H1 (cell line): Measurements from ENCODE around the gene FBXW5. TPM values are rescaled to one million over a fixed set of nuclear protein-coding genes. Genes with fewer than 3 reads are reported as not detected.

Experiments used
- MAX ChIP-seq: IDR thresholded peaks from 2 replicates; pipeline ENCODE4 v1.6.1; 2012; ENCODE audit warnings: inconsistent platforms
- SAP30 ChIP-seq: fragments of 300-600 bp; sonication (generic); IDR thresholded peaks from 2 replicates; pipeline ENCODE4 v1.7.1; 2012; ENCODE audit warnings: low read length, moderate library complexity, mild to moderate bottlenecking, inconsistent platforms; ENCODE audit not compliant: insufficient read depth, insufficient replicate concordance
- TAF1 ChIP-seq: IDR thresholded peaks from 2 replicates; pipeline ENCODE4 v1.6.1; 2011; ENCODE audit warnings: mild to moderate bottlenecking, low read depth, low read length
- polyA plus RNA-seq, 7 experiments: library from polyadenylated mRNA; depleted of rRNA in 3 of 7; stranded (reverse) in 5 of 7; unstranded in 2 of 7; fragments of >200 nt in 5 of 7; fragments of 200-250 nt in 2 of 7; gene quantifications; 1 replicate in 5 of 7; 2 replicates in 1 of 7; 4 replicates in 1 of 7; pipeline versions ENCODE4 v1.2.1 to v1.2.3, GENCODE V29; 2011 to 2013; ENCODE audit warnings: missing spikeins in 2 of 7, mixed read lengths in 2 of 7
- total RNA-seq: library from RNA; stranded (reverse); fragmentation: NEBNext Ultra II Directional; extraction: Animal tissue kit (Norgen Biotek cat#: 25700); gene quantifications from 2 replicates; pipeline ENCODE4 v1.2.1, GENCODE V29; 2021

Gene FBXW5
- total and polyA plus RNA-seq, 2 of the 8 experiments (the other 6 are each of a cell fraction or from before 2014, with no cell fraction given): 49.0 to 71.0 TPM

DNA sequence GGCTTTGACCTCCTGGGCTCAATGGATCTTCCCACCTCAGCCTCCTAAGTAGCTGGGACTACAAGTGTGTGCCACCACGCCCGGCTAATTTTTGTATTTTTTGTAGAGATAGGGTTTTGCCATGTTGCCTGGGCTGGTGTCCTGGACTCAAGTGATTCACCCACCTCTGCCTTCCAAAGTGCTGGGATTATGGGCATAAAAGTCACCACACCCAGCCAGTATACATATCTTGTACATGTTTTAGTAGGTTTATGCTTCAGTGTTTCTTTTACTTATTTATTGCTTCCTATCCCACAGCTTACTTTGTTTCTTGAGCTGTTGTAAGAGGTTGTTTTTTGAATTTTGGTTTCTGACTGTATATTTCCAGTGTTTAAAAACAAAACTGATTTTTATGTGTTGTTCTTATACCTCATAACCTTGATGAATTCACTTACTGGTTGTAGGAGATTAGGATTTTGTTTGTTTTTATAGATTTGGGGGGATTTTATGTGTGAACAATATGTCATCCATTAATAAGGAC lies 12.9 kb downstream of the FBXW5 start (continued):
- TF ChIP-seq TAF1: no peak
- no peak for TF ChIP-seq MAX
- no peak for TF ChIP-seq SAP30
- TF ChIP-seq, all 59 proteins: peak for 0
